ENCODE data around the gene TIMM21. TPM values are rescaled to one million over a fixed set of nuclear protein-coding genes. Genes with fewer than 3 reads are reported as not detected.
A peak's percentile ranks its signal among the peaks of the same experiment; 100 is the strongest.

The TIMM21 gene
- total and polyA plus RNA-seq, 9 of the 15 experiments (the other 6 are each of a cell fraction or from before 2014, with no cell fraction given), result 54.7 to 229 (median 83.3) TPM

DNA sequence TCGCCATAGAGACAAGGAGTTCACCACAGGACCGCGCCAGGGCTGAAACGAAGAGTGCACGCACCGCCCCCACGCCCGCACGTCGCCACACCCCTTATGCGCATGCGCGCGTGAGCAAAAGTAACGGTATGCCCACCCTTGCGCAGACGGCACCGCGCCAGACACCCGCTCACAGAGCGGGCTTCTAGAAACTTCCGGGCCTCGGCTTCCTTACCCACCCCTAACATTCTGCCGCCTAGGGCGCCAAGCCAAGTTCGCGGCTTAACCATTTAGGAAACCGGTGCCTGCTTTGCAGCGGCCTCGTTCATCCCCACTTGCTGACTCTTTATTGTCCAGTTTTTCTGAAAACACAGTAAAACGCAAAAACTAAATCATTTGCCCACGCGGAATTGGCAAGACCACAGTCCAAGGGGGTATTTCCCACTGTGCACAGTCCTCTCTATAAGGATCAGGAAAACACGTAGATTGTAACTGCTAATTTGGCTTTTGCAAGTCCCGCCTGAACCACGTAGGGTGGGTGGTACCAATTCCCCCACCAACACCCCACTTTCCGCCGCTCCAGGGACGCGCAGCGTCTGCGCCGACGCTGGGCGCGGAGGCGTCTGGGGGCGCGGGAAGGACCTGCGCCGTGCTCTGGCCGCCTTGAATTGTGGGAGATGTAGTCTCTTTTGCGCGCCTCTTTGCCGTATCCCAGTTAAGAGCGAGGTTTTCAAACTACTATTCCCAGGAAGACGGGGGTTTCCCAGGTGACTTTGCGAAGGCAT lies at the start of gene TIMM21, which contains the start of gene FBXO15 (continued):
- TF ChIP-seq, protein P1, sequence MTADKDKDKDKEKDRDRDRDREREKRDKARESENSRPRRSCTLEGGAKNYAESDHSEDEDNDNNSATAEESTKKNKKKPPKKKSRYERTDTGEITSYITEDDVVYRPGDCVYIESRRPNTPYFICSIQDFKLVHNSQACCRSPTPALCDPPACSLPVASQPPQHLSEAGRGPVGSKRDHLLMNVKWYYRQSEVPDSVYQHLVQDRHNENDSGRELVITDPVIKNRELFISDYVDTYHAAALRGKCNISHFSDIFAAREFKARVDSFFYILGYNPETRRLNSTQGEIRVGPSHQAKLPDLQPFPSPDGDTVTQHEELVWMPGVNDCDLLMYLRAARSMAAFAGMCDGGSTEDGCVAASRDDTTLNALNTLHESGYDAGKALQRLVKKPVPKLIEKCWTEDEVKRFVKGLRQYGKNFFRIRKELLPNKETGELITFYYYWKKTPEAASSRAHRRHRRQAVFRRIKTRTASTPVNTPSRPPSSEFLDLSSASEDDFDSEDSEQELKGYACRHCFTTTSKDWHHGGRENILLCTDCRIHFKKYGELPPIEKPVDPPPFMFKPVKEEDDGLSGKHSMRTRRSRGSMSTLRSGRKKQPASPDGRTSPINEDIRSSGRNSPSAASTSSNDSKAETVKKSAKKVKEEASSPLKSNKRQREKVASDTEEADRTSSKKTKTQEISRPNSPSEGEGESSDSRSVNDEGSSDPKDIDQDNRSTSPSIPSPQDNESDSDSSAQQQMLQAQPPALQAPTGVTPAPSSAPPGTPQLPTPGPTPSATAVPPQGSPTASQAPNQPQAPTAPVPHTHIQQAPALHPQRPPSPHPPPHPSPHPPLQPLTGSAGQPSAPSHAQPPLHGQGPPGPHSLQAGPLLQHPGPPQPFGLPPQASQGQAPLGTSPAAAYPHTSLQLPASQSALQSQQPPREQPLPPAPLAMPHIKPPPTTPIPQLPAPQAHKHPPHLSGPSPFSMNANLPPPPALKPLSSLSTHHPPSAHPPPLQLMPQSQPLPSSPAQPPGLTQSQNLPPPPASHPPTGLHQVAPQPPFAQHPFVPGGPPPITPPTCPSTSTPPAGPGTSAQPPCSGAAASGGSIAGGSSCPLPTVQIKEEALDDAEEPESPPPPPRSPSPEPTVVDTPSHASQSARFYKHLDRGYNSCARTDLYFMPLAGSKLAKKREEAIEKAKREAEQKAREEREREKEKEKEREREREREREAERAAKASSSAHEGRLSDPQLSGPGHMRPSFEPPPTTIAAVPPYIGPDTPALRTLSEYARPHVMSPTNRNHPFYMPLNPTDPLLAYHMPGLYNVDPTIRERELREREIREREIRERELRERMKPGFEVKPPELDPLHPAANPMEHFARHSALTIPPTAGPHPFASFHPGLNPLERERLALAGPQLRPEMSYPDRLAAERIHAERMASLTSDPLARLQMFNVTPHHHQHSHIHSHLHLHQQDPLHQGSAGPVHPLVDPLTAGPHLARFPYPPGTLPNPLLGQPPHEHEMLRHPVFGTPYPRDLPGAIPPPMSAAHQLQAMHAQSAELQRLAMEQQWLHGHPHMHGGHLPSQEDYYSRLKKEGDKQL (CRISPR knock-in tag; IDR thresholded peaks at IDR 0.05; ENCODE audit: borderline replicate concordance), result no peak
- TF ChIP-seq, protein P2, sequence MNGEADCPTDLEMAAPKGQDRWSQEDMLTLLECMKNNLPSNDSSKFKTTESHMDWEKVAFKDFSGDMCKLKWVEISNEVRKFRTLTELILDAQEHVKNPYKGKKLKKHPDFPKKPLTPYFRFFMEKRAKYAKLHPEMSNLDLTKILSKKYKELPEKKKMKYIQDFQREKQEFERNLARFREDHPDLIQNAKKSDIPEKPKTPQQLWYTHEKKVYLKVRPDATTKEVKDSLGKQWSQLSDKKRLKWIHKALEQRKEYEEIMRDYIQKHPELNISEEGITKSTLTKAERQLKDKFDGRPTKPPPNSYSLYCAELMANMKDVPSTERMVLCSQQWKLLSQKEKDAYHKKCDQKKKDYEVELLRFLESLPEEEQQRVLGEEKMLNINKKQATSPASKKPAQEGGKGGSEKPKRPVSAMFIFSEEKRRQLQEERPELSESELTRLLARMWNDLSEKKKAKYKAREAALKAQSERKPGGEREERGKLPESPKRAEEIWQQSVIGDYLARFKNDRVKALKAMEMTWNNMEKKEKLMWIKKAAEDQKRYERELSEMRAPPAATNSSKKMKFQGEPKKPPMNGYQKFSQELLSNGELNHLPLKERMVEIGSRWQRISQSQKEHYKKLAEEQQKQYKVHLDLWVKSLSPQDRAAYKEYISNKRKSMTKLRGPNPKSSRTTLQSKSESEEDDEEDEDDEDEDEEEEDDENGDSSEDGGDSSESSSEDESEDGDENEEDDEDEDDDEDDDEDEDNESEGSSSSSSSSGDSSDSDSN (IDR thresholded peaks at IDR 0.05; ENCODE audit: borderline replicate concordance in 1 of 2, low read depth in 2 of 2, low read length in 2 of 2), result no peak
- TF ChIP-seq, protein P3, sequence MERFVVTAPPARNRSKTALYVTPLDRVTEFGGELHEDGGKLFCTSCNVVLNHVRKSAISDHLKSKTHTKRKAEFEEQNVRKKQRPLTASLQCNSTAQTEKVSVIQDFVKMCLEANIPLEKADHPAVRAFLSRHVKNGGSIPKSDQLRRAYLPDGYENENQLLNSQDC (CRISPR knock-in tag; IDR thresholded peaks at IDR 0.05), result no peak
- no peak for TF ChIP-seq ZNF311 (CRISPR knock-in tag; IDR thresholded peaks at IDR 0.05)
- TF ChIP-seq LEF1 (IDR thresholded peaks at IDR 0.05), result no peak
- no peak for TF ChIP-seq ERF (CRISPR knock-in tag; IDR thresholded peaks at IDR 0.05)
- TF ChIP-seq RBM15 (IDR thresholded peaks at IDR 0.05; ENCODE audit: insufficient read depth, low read length), result no peak
- TF ChIP-seq EHMT2 (IDR thresholded peaks at IDR 0.05), result no peak
- peak; percentile 62 for TF ChIP-seq ATF7 (IDR thresholded peaks at IDR 0.05)
- no peak for TF ChIP-seq STAT5A (IDR thresholded peaks at IDR 0.05; ENCODE audit: borderline replicate concordance, low read length)
- peak; percentile 67 for TF ChIP-seq KDM5B (IDR thresholded peaks at IDR 0.05; ENCODE audit: insufficient replicate concordance, low read depth, low read length)
- no peak for TF ChIP-seq MCM2 (IDR thresholded peaks at IDR 0.05; ENCODE audit: low read depth)
- no peak for TF ChIP-seq MTA2 (IDR thresholded peaks at IDR 0.05; ENCODE audit: low read depth)
- TF ChIP-seq, protein P4, sequence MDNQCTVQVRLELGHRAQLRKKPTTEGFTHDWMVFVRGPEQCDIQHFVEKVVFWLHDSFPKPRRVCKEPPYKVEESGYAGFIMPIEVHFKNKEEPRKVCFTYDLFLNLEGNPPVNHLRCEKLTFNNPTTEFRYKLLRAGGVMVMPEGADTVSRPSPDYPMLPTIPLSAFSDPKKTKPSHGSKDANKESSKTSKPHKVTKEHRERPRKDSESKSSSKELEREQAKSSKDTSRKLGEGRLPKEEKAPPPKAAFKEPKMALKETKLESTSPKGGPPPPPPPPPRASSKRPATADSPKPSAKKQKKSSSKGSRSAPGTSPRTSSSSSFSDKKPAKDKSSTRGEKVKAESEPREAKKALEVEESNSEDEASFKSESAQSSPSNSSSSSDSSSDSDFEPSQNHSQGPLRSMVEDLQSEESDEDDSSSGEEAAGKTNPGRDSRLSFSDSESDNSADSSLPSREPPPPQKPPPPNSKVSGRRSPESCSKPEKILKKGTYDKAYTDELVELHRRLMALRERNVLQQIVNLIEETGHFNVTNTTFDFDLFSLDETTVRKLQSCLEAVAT (IDR thresholded peaks at IDR 0.05), result no peak
- no peak for TF ChIP-seq NELFE (IDR thresholded peaks at IDR 0.05; ENCODE audit: insufficient read depth, insufficient read length)

All from K562 (cell line).